Measurements from ENCODE around the gene PRPF6. TPM values are rescaled to one million over a fixed set of nuclear protein-coding genes. Genes with fewer than 3 reads are reported as not detected.

PRPF6 gene
- total and polyA plus RNA-seq, 2 of the 13 experiments (the other 11 are each of a cell fraction or from before 2014, with no cell fraction given) = 63.7 to 101 TPM

DNA sequence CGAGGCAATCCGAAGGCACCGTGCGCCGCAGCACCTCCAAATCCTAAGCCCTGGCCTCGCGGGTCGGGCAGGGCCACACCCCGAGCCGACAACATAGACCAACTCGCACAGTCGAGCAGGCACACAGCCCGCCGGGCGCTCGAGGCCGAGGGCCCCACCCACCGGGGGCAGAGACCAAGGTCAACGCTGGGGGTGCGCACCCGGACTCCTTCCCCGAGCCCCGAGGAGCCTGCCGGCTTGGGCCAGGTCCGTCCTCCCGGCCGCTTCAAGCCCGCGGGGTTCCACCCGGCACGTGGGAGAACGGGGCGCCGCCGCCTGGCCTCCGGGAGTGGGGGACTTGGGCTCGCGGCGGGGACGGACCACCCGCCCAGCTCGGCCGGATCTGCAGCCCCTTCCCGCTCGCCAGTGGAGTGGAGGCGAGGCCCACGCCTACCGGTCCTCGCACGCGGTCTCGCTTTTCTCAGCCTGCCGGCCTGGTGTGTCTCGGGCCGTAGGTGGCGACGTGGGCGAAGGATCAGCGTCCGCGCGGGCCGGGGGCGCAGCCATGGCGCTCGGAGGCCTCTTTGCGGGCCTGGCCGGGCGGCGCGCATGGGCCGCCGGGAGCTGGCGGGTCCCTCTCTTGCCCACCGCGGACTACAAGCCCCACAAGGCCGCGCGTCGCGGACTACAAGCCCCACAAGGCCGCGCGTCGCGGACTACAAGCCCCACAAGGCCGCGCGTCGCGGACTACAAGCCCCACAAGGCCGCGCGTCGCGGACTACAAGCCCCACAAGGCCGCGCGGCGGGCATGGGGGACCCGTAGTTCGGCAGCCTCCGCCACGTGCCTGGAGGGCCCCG is 24.9 kb upstream of the PRPF6 start, which contains the start of gene UCKL1 (continued):
- TF ChIP-seq SALL1 (CRISPR knock-in tag; IDR thresholded peaks at IDR 0.05) = peak; percentile 89
- TF ChIP-seq, protein P1, sequence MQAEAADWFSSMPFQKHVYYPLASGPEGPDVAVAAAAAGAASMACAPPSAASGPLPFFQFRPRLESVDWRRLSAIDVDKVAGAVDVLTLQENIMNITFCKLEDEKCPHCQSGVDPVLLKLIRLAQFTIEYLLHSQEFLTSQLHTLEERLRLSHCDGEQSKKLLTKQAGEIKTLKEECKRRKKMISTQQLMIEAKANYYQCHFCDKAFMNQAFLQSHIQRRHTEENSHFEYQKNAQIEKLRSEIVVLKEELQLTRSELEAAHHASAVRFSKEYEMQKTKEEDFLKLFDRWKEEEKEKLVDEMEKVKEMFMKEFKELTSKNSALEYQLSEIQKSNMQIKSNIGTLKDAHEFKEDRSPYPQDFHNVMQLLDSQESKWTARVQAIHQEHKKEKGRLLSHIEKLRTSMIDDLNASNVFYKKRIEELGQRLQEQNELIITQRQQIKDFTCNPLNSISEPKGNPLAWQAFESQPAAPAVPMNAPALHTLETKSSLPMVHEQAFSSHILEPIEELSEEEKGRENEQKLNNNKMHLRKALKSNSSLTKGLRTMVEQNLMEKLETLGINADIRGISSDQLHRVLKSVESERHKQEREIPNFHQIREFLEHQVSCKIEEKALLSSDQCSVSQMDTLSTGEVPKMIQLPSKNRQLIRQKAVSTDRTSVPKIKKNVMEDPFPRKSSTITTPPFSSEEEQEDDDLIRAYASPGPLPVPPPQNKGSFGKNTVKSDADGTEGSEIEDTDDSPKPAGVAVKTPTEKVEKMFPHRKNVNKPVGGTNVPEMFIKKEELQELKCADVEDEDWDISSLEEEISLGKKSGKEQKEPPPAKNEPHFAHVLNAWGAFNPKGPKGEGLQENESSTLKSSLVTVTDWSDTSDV (CRISPR knock-in tag; IDR thresholded peaks at IDR 0.05) = no peak; the same call in 1 of the 2 replicates
- TF ChIP-seq GFI1 (CRISPR knock-in tag; IDR thresholded peaks at IDR 0.05; ENCODE audit: borderline replicate concordance) = peak; percentile 92
- TF ChIP-seq ZNF225 (CRISPR knock-in tag; IDR thresholded peaks at IDR 0.05) = peak; percentile 99
- TF ChIP-seq, protein P2, sequence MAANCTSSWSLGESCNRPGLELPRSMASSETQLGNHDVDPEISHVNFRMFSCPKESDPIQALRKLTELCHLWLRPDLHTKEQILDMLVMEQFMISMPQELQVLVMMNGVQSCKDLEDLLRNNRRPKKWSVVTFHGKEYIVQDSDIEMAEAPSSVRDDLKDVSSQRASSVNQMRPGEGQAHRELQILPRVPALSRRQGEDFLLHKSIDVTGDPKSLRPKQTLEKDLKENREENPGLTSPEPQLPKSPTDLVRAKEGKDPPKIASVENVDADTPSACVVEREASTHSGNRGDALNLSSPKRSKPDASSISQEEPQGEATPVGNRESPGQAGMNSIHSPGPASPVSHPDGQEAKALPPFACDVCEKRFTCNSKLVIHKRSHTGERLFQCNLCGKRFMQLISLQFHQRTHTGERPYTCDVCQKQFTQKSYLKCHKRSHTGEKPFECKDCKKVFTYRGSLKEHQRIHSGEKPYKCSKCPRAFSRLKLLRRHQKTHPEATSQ (CRISPR knock-in tag; IDR thresholded peaks at IDR 0.05; ENCODE audit: borderline replicate concordance) = peak; percentile 89
- TF ChIP-seq, protein P3, sequence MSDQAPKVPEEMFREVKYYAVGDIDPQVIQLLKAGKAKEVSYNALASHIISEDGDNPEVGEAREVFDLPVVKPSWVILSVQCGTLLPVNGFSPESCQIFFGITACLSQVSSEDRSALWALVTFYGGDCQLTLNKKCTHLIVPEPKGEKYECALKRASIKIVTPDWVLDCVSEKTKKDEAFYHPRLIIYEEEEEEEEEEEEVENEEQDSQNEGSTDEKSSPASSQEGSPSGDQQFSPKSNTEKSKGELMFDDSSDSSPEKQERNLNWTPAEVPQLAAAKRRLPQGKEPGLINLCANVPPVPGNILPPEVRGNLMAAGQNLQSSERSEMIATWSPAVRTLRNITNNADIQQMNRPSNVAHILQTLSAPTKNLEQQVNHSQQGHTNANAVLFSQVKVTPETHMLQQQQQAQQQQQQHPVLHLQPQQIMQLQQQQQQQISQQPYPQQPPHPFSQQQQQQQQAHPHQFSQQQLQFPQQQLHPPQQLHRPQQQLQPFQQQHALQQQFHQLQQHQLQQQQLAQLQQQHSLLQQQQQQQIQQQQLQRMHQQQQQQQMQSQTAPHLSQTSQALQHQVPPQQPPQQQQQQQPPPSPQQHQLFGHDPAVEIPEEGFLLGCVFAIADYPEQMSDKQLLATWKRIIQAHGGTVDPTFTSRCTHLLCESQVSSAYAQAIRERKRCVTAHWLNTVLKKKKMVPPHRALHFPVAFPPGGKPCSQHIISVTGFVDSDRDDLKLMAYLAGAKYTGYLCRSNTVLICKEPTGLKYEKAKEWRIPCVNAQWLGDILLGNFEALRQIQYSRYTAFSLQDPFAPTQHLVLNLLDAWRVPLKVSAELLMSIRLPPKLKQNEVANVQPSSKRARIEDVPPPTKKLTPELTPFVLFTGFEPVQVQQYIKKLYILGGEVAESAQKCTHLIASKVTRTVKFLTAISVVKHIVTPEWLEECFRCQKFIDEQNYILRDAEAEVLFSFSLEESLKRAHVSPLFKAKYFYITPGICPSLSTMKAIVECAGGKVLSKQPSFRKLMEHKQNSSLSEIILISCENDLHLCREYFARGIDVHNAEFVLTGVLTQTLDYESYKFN (CRISPR knock-in tag; conservative IDR thresholded peaks at IDR 0.05) = peak; percentile 95
- TF ChIP-seq ZNF326 (CRISPR knock-in tag; IDR thresholded peaks at IDR 0.05; ENCODE audit: borderline replicate concordance) = peak; percentile 77
- TF ChIP-seq, protein P4, sequence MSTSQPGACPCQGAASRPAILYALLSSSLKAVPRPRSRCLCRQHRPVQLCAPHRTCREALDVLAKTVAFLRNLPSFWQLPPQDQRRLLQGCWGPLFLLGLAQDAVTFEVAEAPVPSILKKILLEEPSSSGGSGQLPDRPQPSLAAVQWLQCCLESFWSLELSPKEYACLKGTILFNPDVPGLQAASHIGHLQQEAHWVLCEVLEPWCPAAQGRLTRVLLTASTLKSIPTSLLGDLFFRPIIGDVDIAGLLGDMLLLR (CRISPR knock-in tag; IDR thresholded peaks at IDR 0.05) = peak; percentile 98
- no peak for TF ChIP-seq EZH2 (conservative IDR thresholded peaks at IDR 0.05; ENCODE audit: low read depth, low read length)
- TF ChIP-seq SOX5 (CRISPR knock-in tag; IDR thresholded peaks at IDR 0.05; ENCODE audit: borderline replicate concordance) = peak; percentile 62
- TF ChIP-seq RARA (CRISPR knock-in tag; IDR thresholded peaks at IDR 0.05) = peak; percentile 72
- peak; percentile 75 for TF ChIP-seq RCOR2 (CRISPR knock-in tag; IDR thresholded peaks at IDR 0.05)
- TF ChIP-seq ZNF737 (CRISPR knock-in tag; IDR thresholded peaks at IDR 0.05; ENCODE audit: borderline replicate concordance) = peak; percentile 66
- peak; percentile 92; the same call in 1 of the 2 replicates for TF ChIP-seq GLMP (CRISPR knock-in tag; IDR thresholded peaks at IDR 0.05; ENCODE audit: borderline replicate concordance)
- peak; percentile 43; the same call in 1 of the 2 replicates for TF ChIP-seq RAD51 (IDR thresholded peaks at IDR 0.05; ENCODE audit: borderline replicate concordance)
- TF ChIP-seq ZNF639 (CRISPR knock-in tag; conservative IDR thresholded peaks at IDR 0.05) = peak; percentile 84
- peak; percentile 98 for TF ChIP-seq ZNF20 (CRISPR knock-in tag; IDR thresholded peaks at IDR 0.05)

Data from HepG2 (cell line).